Loucy (cell line): Measurements from ENCODE around the gene SLC35F3.

Source experiments
- H2AFZ ChIP-seq: fragments of 200-600 bp; sonication (generic); 2 replicates; pipeline ENCODE4 v1.6.0; 2016; ENCODE audit warnings: antibody characterized with exemption, mild to moderate bottlenecking, low read length, moderate library complexity
- H3F3A ChIP-seq: fragments of 200-600 bp; 2 replicates; pipeline ENCODE4 v1.6.0; 2016; ENCODE audit warnings: antibody characterized with exemption, low read depth, mild to moderate bottlenecking
- H3K27me3 ChIP-seq: fragments of 200-600 bp; sonication (generic); 2 replicates; pipeline ENCODE4 v1.6.1; 2014; ENCODE audit warnings: low read length, mild to moderate bottlenecking; ENCODE audit not compliant: insufficient read depth, poor library complexity, severe bottlenecking
- H3K36me3 ChIP-seq: fragments of 200-600 bp; sonication (generic); 2 replicates; pipeline ENCODE4 v1.6.1; 2016; ENCODE audit warnings: low read length; ENCODE audit not compliant: insufficient read depth
- H3K4me1 ChIP-seq: fragments of 200-600 bp; sonication (generic); 2 replicates; pipeline ENCODE4 v1.5.1; 2014; ENCODE audit warnings: low read length, mild to moderate bottlenecking; ENCODE audit not compliant: insufficient read depth, poor library complexity, severe bottlenecking
- H3K4me2 ChIP-seq: fragments of 200-600 bp; sonication (generic); 2 replicates; pipeline ENCODE4 v1.6.0; 2014; ENCODE audit warnings: antibody characterized with exemption, low read length, low read depth, mild to moderate bottlenecking; ENCODE audit not compliant: poor library complexity, severe bottlenecking
- H3K4me3 ChIP-seq: fragments of 200-600 bp; sonication (generic); 2 replicates; pipeline ENCODE4 v1.5.1; 2014; ENCODE audit warnings: low read length, mild to moderate bottlenecking, mixed read lengths; ENCODE audit not compliant: poor library complexity, severe bottlenecking
- H3K79me2 ChIP-seq: fragments of 200-600 bp; sonication (generic); 2 replicates; pipeline ENCODE4 v1.6.1; 2014; ENCODE audit warnings: low read length; ENCODE audit not compliant: insufficient read depth
- H3K9ac ChIP-seq: fragments of 200-600 bp; sonication (generic); 2 replicates; pipeline ENCODE4 v1.6.0; 2014; ENCODE audit warnings: mild to moderate bottlenecking, low read depth, low read length, moderate library complexity; ENCODE audit not compliant: poor library complexity, severe bottlenecking
- H3K9me2 ChIP-seq: fragments of 200-600 bp; sonication (generic); replicated peaks from 2 replicates; pipeline ENCODE4 v1.6.1; 2016; ENCODE audit warnings: low read depth, low read length, mixed read lengths
- H3K9me3 ChIP-seq: fragments of 200-600 bp; sonication (generic); 2 replicates; pipeline ENCODE4 v1.6.1; 2014; ENCODE audit warnings: mild to moderate bottlenecking, antibody characterized with exemption, low read length, low read depth; ENCODE audit not compliant: insufficient read depth
- H4K20me1 ChIP-seq: fragments of 200-600 bp; sonication (generic); 2 replicates; pipeline ENCODE4 v1.6.0; 2014; ENCODE audit warnings: antibody characterized with exemption, low read length, mild to moderate bottlenecking; ENCODE audit not compliant: insufficient read depth, poor library complexity, severe bottlenecking
- EZH2phosphoT487 ChIP-seq: fragments of 200-600 bp; IDR thresholded peaks from 2 replicates; pipeline ENCODE4 v1.6.1; 2018; ENCODE audit warnings: antibody characterized with exemption, mild to moderate bottlenecking, moderate library complexity, borderline replicate concordance
- TF ChIP-seq, protein P1 (sequence below): fragments of 200-600 bp; sonication (generic); conservative IDR thresholded peaks from 2 replicates; pipeline ENCODE4 v1.5.1; 2014; ENCODE audit warnings: mild to moderate bottlenecking, antibody characterized with exemption, low read length

SLC35F3 gene

DNA sequence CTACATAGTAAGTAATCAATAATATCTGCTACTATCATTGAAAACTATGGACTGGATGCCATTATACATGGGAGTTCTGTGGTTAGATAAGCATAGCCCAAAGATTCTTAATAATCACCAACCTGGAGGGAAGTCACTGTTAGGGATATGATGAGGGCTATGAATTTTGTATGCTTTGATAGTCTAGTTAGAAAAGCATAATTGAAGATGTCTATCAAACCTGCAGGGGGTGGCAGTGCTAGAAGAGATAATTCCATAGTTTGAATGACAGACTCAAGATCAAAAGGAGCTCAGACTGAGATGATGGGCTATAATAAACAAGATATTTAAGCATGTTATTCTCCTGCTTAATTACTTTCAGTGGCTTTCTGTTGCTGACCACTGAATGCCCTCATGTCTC is 453.4 kb downstream of the SLC35F3 start:
- peaks cover 4% of the 10 kb centered on the region for H3K4me1 ChIP-seq
- no peaks in the 10 kb centered on the region for H3K9me2 ChIP-seq
- no peaks in the 10 kb centered on the region for H3K36me3 ChIP-seq
- no peak overlapping the region for H2AFZ ChIP-seq
- H3F3A ChIP-seq: no peaks in the 10 kb centered on the region
- no peaks in the 10 kb centered on the region for H3K9me3 ChIP-seq
- no peak overlapping the region for H3K9ac ChIP-seq
- H3K79me2 ChIP-seq: no peaks in the 10 kb centered on the region
- H4K20me1 ChIP-seq: no peaks in the 10 kb centered on the region
- H3K4me2 ChIP-seq: peak overlapping the region; percentile 11
- H3K4me3 ChIP-seq: peak overlapping the region; percentile 12
- TF ChIP-seq EZH2phosphoT487: no peak
- H3K27me3 ChIP-seq: peaks cover 15% of the 10 kb centered on the region

DNA sequence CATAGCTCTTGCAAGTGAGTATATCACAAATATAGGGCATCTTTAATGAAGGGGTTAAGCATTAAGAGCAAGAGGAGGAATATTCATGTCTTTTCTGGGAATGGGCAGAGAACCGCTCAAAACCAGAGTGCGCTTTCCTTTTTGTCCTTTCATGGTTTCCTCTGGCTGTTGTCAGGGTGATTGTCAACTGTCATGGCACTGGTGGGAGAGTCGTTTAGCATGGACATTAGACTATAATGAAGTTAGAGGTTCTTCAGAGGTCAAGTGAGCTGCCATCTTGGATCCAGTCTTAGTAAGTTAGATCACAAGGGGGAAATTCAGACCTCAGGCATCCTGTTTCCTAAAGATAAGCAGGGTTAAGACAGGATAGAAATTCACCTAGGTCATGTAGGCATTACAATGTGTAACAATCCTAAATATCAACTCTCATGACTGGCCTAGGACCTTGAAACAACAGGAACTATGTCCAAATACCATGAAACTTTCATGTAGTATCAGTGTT is 456.7 kb downstream of the SLC35F3 start:
- Histone ChIP-seq H3K4me1 (peaks cover 4% of the 10 kb centered on the region), H3K4me3 (no peak overlapping the region), H3K9me3 (no peaks in the 10 kb centered on the region), H4K20me1 (no peaks in the 10 kb centered on the region), H2AFZ (0 out of 2 replicates have a peak overlapping the region, but pooled peaks have one; percentile 14), H3K9ac (no peak overlapping the region), H3F3A (no peaks in the 10 kb centered on the region), H3K27me3 (no peaks in the 10 kb centered on the region), H3K36me3 (no peaks in the 10 kb centered on the region), H3K9me2 (no peaks in the 10 kb centered on the region), H3K79me2 (no peaks in the 10 kb centered on the region), H3K4me2 (no peak overlapping the region)
- TF ChIP-seq, protein P1, sequence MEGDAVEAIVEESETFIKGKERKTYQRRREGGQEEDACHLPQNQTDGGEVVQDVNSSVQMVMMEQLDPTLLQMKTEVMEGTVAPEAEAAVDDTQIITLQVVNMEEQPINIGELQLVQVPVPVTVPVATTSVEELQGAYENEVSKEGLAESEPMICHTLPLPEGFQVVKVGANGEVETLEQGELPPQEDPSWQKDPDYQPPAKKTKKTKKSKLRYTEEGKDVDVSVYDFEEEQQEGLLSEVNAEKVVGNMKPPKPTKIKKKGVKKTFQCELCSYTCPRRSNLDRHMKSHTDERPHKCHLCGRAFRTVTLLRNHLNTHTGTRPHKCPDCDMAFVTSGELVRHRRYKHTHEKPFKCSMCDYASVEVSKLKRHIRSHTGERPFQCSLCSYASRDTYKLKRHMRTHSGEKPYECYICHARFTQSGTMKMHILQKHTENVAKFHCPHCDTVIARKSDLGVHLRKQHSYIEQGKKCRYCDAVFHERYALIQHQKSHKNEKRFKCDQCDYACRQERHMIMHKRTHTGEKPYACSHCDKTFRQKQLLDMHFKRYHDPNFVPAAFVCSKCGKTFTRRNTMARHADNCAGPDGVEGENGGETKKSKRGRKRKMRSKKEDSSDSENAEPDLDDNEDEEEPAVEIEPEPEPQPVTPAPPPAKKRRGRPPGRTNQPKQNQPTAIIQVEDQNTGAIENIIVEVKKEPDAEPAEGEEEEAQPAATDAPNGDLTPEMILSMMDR: no peak
- no peak for TF ChIP-seq EZH2phosphoT487

DNA sequence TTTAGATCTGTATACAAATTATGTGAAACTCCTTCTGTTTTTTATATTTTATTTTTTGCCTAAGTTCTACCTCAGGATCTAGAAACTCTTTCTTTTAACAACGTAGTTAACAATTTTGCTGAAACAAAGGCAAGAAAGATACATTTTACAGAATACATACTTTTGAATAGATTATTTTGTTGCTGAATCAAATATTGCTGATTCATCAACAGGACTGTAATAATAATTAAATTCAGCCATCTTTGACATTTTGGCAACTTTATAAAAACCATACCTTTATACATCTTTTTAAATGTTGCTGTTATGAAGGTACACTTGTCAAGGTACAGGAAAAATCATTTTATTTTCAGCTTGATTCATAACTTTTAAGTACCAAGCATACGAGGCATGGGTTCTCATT is 458.1 kb downstream of the SLC35F3 start:
- H3K4me1 ChIP-seq: peaks cover 4% of the 10 kb centered on the region
- no peak overlapping the region for H3K4me3 ChIP-seq
- H3K9me2 ChIP-seq: no peaks in the 10 kb centered on the region
- no peak overlapping the region for H3K9ac ChIP-seq
- H4K20me1 ChIP-seq: no peaks in the 10 kb centered on the region
- H2AFZ ChIP-seq: no peak overlapping the region
- H3K79me2 ChIP-seq: no peaks in the 10 kb centered on the region
- H3K9me3 ChIP-seq: no peaks in the 10 kb centered on the region
- no peak overlapping the region for H3K4me2 ChIP-seq
- no peaks in the 10 kb centered on the region for H3K27me3 ChIP-seq
- no peaks in the 10 kb centered on the region for H3K36me3 ChIP-seq
- TF ChIP-seq EZH2phosphoT487: no peak
- TF ChIP-seq, protein P1: no peak
- no peaks in the 10 kb centered on the region for H3F3A ChIP-seq
